GM12878 (cell line): ENCODE measurements around the gene PPP1R13B. TPM values are rescaled to one million over a fixed set of nuclear protein-coding genes. Genes with fewer than 3 reads are reported as not detected.

Experiments
- ATAC-seq: fragments of 200-7000 bp; cut with Tn5 transposase; 3 replicates; pipeline ENCODE4 v1.9.1; 2020; ENCODE audit warnings: mild to moderate bottlenecking, moderate library complexity
- BruUV-seq: library from RNA; stranded (reverse); fragments of 400-500 nt; replicated peaks from 2 replicates; lab custom pipeline; 2021; lab: Mats Ljungman, UMichigan
- CTCF ChIA-PET: fragments of 300-600 bp; sonication (Branson Sonifier 250); formaldehyde crosslinking; extraction: SDS; loops from one replicate; lab custom pipeline; 2021; ENCODE audit warnings: inconsistent platforms; lab: Yijun Ruan, JAX
- POLR2A ChIA-PET: fragments of 350-600 bp; formaldehyde crosslinking; extraction: SDS; loops from one replicate; lab custom pipeline; 2021; ENCODE audit warnings: inconsistent platforms; lab: Charles Lee
- RAD21 ChIA-PET: fragments of 300-600 bp; sonication (Branson Sonifier 250); formaldehyde crosslinking; loops from one replicate; lab custom pipeline; 2023; ENCODE audit warnings: antibody characterized with exemption; ENCODE audit not compliant: unreplicated experiment; lab: Charles Lee
- SMC1A ChIA-PET: fragments of 300-600 bp; sonication (Branson Sonifier 250); formaldehyde crosslinking; loops from one replicate; lab custom pipeline; 2023; ENCODE audit not compliant: unreplicated experiment, uncharacterized antibody; lab: Charles Lee
- DNase-seq: peaks from one replicate; pipeline ENCODE4 v3.0.0-alpha.2; 2011; ENCODE audit warnings: low read depth, low spot score
- FAIRE-seq: peaks from 3 replicates; lab custom pipeline; 2011; peaks lifted over from hg19 to GRCh38; lab: Jason Lieb, UNC
- H2AFZ ChIP-seq: 2 replicates; pipeline ENCODE4 v1.6.0; 2011; ENCODE audit warnings: low read depth, low read length, control low read depth; ENCODE audit not compliant: control insufficient read depth
- H3K27ac ChIP-seq: 2 replicates; pipeline ENCODE4 v1.5.1; 2011; ENCODE audit warnings: control low read depth; ENCODE audit not compliant: control insufficient read depth, insufficient read depth
- H3K27me3 ChIP-seq, 2 experiments: replicated peaks in 1 of 2; 2 replicates each; pipeline versions ENCODE4 v1.6.0 to v1.6.1; 2011; ENCODE audit warnings: low read length in 1 of 2; ENCODE audit not compliant: control insufficient read depth in 2 of 2, insufficient read depth in 2 of 2
- H3K36me3 ChIP-seq, 2 experiments: 2 replicates each; pipeline ENCODE4 v1.5.1; 2011; ENCODE audit warnings: low read length in 1 of 2; ENCODE audit not compliant: control insufficient read depth in 2 of 2, insufficient read depth in 2 of 2
- H3K4me1 ChIP-seq: 2 replicates; pipeline ENCODE4 v1.6.1; 2011; ENCODE audit warnings: mild to moderate bottlenecking, low read length, moderate library complexity, mixed read lengths; ENCODE audit not compliant: control insufficient read depth, insufficient read depth
- H3K4me2 ChIP-seq: 2 replicates; pipeline ENCODE4 v1.6.0; 2011; ENCODE audit warnings: control low read depth; ENCODE audit not compliant: control insufficient read depth, insufficient read depth
- H3K4me3 ChIP-seq: fragments of 200-600 bp; sonication (generic); 2 replicates; pipeline ENCODE4 v1.5.1; 2016
- H3K79me2 ChIP-seq: 2 replicates; pipeline ENCODE4 v1.6.0; 2011; ENCODE audit warnings: low read length; ENCODE audit not compliant: control insufficient read depth, insufficient read depth
- H3K9ac ChIP-seq: 2 replicates; pipeline ENCODE4 v1.8.0; 2011; ENCODE audit warnings: low read length, control low read depth, mixed read lengths; ENCODE audit not compliant: control insufficient read depth, insufficient read depth
- H3K9me3 ChIP-seq: replicated peaks from 3 replicates; pipeline ENCODE4 v1.5.1; 2011; ENCODE audit warnings: mild to moderate bottlenecking, low read length; ENCODE audit not compliant: control insufficient read depth, insufficient read depth
- H4K20me1 ChIP-seq: 2 replicates; pipeline ENCODE4 v1.6.0; 2011; ENCODE audit not compliant: control insufficient read depth, insufficient read depth
- BCL11A ChIP-seq: IDR thresholded peaks from 2 replicates; pipeline ENCODE4 v1.6.1; 2011; ENCODE audit warnings: low read depth, low read length
- BMI1 ChIP-seq: fragments of 450-650 bp; IDR thresholded peaks from 2 replicates; pipeline ENCODE4 v1.6.1; 2016; ENCODE audit warnings: mild to moderate bottlenecking, moderate library complexity, borderline replicate concordance
- BRCA1 ChIP-seq: IDR thresholded peaks from 2 replicates; pipeline ENCODE4 v1.6.1; 2011; ENCODE audit warnings: low read depth, low read length, improper control_type of control experiment
- CREB1 ChIP-seq: IDR thresholded peaks from 2 replicates; pipeline ENCODE4 v1.6.1; 2012; ENCODE audit warnings: low read depth, mild to moderate bottlenecking, inconsistent platforms
- EED ChIP-seq: sonication (generic); IDR thresholded peaks from 2 replicates; pipeline ENCODE4 v1.6.1; 2016; ENCODE audit warnings: antibody characterized with exemption, low read depth
- ELK1 ChIP-seq: IDR thresholded peaks from 2 replicates; pipeline ENCODE4 v1.6.1; 2012; ENCODE audit warnings: low read depth, low read length, improper control_type of control experiment
- FOS ChIP-seq: IDR thresholded peaks from 3 replicates; pipeline ENCODE4 v1.6.1; 2011; ENCODE audit warnings: borderline replicate concordance; ENCODE audit not compliant: insufficient read length; ENCODE audit errors: extremely low read depth
- IKZF2 ChIP-seq, 2 experiments: fragments of 450-650 bp; IDR thresholded peaks; 2 replicates each; pipeline ENCODE4 v1.6.1; 2017; ENCODE audit warnings: mild to moderate bottlenecking in 2 of 2, moderate library complexity in 2 of 2
- MEF2A ChIP-seq: IDR thresholded peaks from 2 replicates; pipeline ENCODE4 v1.6.1; 2011; ENCODE audit warnings: low read depth, mild to moderate bottlenecking, low read length, moderate library complexity; ENCODE audit not compliant: insufficient read depth
- MYC ChIP-seq: IDR thresholded peaks from 2 replicates; pipeline ENCODE4 v1.6.1; 2011; ENCODE audit warnings: mild to moderate bottlenecking, low read length, moderate library complexity, inconsistent platforms; ENCODE audit not compliant: insufficient read depth, insufficient replicate concordance, insufficient read length, severe bottlenecking
- NR2C2 ChIP-seq: IDR thresholded peaks from 2 replicates; pipeline ENCODE4 v1.6.1; 2011; ENCODE audit warnings: borderline replicate concordance, low read depth; ENCODE audit not compliant: control insufficient read depth, insufficient read length
- PAX8 ChIP-seq: fragments of 450-650 bp; IDR thresholded peaks from 2 replicates; pipeline ENCODE4 v1.6.1; 2017; ENCODE audit warnings: mild to moderate bottlenecking, moderate library complexity
- POLR2AphosphoS2 ChIP-seq: IDR thresholded peaks from 2 replicates; pipeline ENCODE4 v1.6.1; 2011; ENCODE audit warnings: low read depth, mild to moderate bottlenecking, low read length, improper control_type of control experiment, moderate library complexity
- RAD51 ChIP-seq: fragments of 450-650 bp; IDR thresholded peaks from 2 replicates; pipeline ENCODE4 v1.6.1; 2016; ENCODE audit warnings: moderate library complexity, mild to moderate bottlenecking, inconsistent platforms
- WRNIP1 ChIP-seq: IDR thresholded peaks from 2 replicates; pipeline ENCODE4 v1.6.1; 2011; ENCODE audit warnings: low read depth, low read length, improper control_type of control experiment, borderline replicate concordance
- YY1 ChIP-seq: IDR thresholded peaks from 2 replicates; pipeline ENCODE4 v1.6.1; 2011; ENCODE audit warnings: low read depth, mild to moderate bottlenecking, low read length
- ZNF217 ChIP-seq: fragments of 450-650 bp; IDR thresholded peaks from 2 replicates; pipeline ENCODE4 v1.6.1; 2017; ENCODE audit warnings: antibody characterized with exemption, mild to moderate bottlenecking
- ZNF274 ChIP-seq: IDR thresholded peaks from one replicate; pipeline ENCODE4 v1.8.0; 2011; ENCODE audit not compliant: insufficient read length, insufficient read depth
- WGBS: methylation state at CpG from one replicate; pipeline ENCODE4 v1.1.6; 2016; ENCODE audit warnings: low lambda C conversion rate; ENCODE audit not compliant: insufficient replicate concordance, insufficient coverage; ENCODE audit errors: missing lambda C conversion rate; 5-methylcytosine and 5-hydroxymethylcytosine counted together
- in situ Hi-C: fragments of 300-500 bp; cut with MboI; formaldehyde crosslinking; loops from 9 replicates; pipeline ENCODE4 v1.14.3; 2018; ENCODE audit warnings: mixed read lengths
- intact Hi-C: fragments of 100-400 bp; cut with micrococcal nuclease; formaldehyde crosslinking; loops from one replicate; pipeline ENCODE4 v1.14.2; 2022; ENCODE audit not compliant: unreplicated experiment
- polyA plus RNA-seq, 11 experiments: library from polyadenylated mRNA; depleted of rRNA in 4 of 11; unstranded in 6 of 11; stranded (reverse) in 5 of 11; fragments of >200 nt; fragmentation: Nextera tagmentation in 4 of 11; fragmentation: Illumina TruSeq in 1 of 11; extraction: Ambion mirVana in 4 of 11; extraction: Trizol in 1 of 11; gene quantifications; 1 replicate in 1 of 11; 2 replicates in 10 of 11; pipeline versions ENCODE4 v1.2.1 to v1.2.3, GENCODE V29; 2011 to 2016; ENCODE audit warnings: inconsistent platforms in 2 of 11, missing spikeins in 2 of 11, low read depth in 1 of 11
- total RNA-seq, 4 experiments: library from RNA; depleted of rRNA in 3 of 4; stranded (reverse); fragments of >200 nt in 3 of 4; fragmentation: Illumina TruSeq in 1 of 4; extraction: Trizol in 1 of 4; gene quantifications; 2 replicates each; pipeline versions ENCODE4 v1.2.1 to v1.2.3, GENCODE V29; 2013 to 2021
- TF ChIP-seq, protein P1 (sequence below): IDR thresholded peaks from 2 replicates; pipeline ENCODE4 v1.6.1; 2011; ENCODE audit warnings: mild to moderate bottlenecking, low read depth, low read length, moderate library complexity; ENCODE audit not compliant: insufficient replicate concordance

The PPP1R13B gene
- total and polyA plus RNA-seq, 10 of the 15 experiments (the other 5 are each of a cell fraction or from before 2014, with no cell fraction given), result 0.16 to 8.1 (median 3.2) TPM

GRCh38 chr14:103741876-103742275 lies 105.5 kb downstream of the PPP1R13B start:
- ATAC-seq (no peak), FAIRE-seq (no peak), DNase-seq (no peak)
- no peaks in the 10 kb centered on the region for H4K20me1 ChIP-seq
- H3K79me2 ChIP-seq, result no peaks in the 10 kb centered on the region
- ChIA-PET RAD21 (interaction anchor here (1.1 to 1.7 kb wide), 2 partner anchors 8 to 223 kb away, joined by 3 to 4 read pairs; no protein-coding TSS in a partner anchor), CTCF (no interaction called here), SMC1A (no interaction called here), POLR2A (no interaction called here)
- no peaks in the 10 kb centered on the region; a peak in 2 of 4 replicates for H3K36me3 ChIP-seq
- no peak overlapping the region for H2AFZ ChIP-seq
- H3K9me3 ChIP-seq, result no peaks in the 10 kb centered on the region
- no peak overlapping the region for H3K9ac ChIP-seq
- H3K27me3 ChIP-seq, result no peaks in the 10 kb centered on the region
- in situ Hi-C loops (no loop called here), intact Hi-C loops (no loop called here)
- H3K4me3 ChIP-seq, result no peak overlapping the region
- no peaks in the 10 kb centered on the region for H3K4me1 ChIP-seq
- H3K4me2 ChIP-seq, result no peak overlapping the region
- BruUV-seq, result no TSS peak
- WGBS, result 79% methylated on average over 9 of the region's 9 CpGs
- no peak overlapping the region for H3K27ac ChIP-seq
- TF ChIP-seq NR2C2 (no peak), MYC (no peak), PAX8 (no peak), YY1 (no peak), BMI1 (no peak), ZNF274 (no peak), MEF2A (no peak), FOS (no peak), EED (no peak), ELK1 (no peak), WRNIP1 (no peak), CREB1 (no peak), BCL11A (no peak), RAD51 (no peak), IKZF2 (IDR thresholded peaks at IDR 0.05) (no peak), POLR2AphosphoS2 (no peak), ZNF217 (no peak), BRCA1 (no peak)
- TF ChIP-seq, protein P1, sequence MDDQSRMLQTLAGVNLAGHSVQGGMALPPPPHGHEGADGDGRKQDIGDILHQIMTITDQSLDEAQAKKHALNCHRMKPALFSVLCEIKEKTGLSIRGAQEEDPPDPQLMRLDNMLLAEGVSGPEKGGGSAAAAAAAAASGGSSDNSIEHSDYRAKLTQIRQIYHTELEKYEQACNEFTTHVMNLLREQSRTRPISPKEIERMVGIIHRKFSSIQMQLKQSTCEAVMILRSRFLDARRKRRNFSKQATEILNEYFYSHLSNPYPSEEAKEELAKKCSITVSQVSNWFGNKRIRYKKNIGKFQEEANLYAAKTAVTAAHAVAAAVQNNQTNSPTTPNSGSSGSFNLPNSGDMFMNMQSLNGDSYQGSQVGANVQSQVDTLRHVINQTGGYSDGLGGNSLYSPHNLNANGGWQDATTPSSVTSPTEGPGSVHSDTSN, result no peak
